DMS114 treated with DMSO at 0.1 percent for 48 hours (cell line): ENCODE data around the gene VWA5B2.
A peak's percentile ranks its signal among the peaks of the same experiment; 100 is the strongest.

ENCODE experiments used
- DNase-seq: peaks from one replicate; lab custom pipeline; 2025; ENCODE audit not compliant: unreplicated experiment; lab: John Stamatoyannopoulos, UW

VWA5B2 gene

GRCh38 chr3:184272269-184272668, 42.9 kb downstream of the VWA5B2 start:
- DNase-seq: no peak

GRCh38 chr3:184275381-184275701, 46.0 kb downstream of the VWA5B2 start:
- DNase-seq: no peak

GRCh38 chr3:184275961-184276910, 46.9 kb downstream of the VWA5B2 start, which contains the start of gene ECE2:
ECE2 (plus strand) TSS chr3:184276022; CDS start chr3:184276154, 132 bp downstream.
- DNase-seq: no peak

GRCh38 chr3:184277366-184277765, 48.0 kb downstream of the VWA5B2 start:
- no peak for DNase-seq

- no peak for DNase-seq
These were observed 53.6 kb downstream of the VWA5B2 start for GRCh38 chr3:184282941-184283340.

GRCh38 chr3:184283681-184284080, 54.3 kb downstream of the VWA5B2 start:
- no peak for DNase-seq

GRCh38 chr3:184284696-184285095, 55.3 kb downstream of the VWA5B2 start:
- peak; percentile 72 for DNase-seq

GRCh38 chr3:184289426-184289938, 60.1 kb downstream of the VWA5B2 start:
- peak; percentile 53 for DNase-seq

- no peak for DNase-seq
These were observed 60.9 kb downstream of the VWA5B2 start for GRCh38 chr3:184290331-184290730.

- DNase-seq: no peak
These were observed 61.8 kb downstream of the VWA5B2 start for GRCh38 chr3:184291044-184291737.
